Uterus (tissue), 4 donors: ENCODE results near the gene CA5B. TPM values are rescaled to one million over a fixed set of nuclear protein-coding genes. Genes with fewer than 3 reads are reported as not detected.
"Not testable (repeated sequence)": the region's sequence is repeated elsewhere in the genome, so short reads cannot be mapped to it uniquely, and the experiment has no call there.

ENCODE experiments used
- DNase-seq, 2 donors: peaks; one replicate each; pipeline ENCODE4 v3.0.0-alpha.2; 2019 to 2020
- H3K27ac ChIP-seq, 2 donors: fragments of 200-600 bp; sonication (generic); 1 replicate in 1 of 2; 2 replicates in 1 of 2; pipeline ENCODE4 v1.5.1; 2016 to 2018
- H3K27me3 ChIP-seq, 2 donors: fragments of 200-600 bp; sonication (generic); one replicate each; pipeline ENCODE4 v1.5.1; 2018 to 2019; ENCODE audit warnings: control low read depth in 1 of 2
- H3K36me3 ChIP-seq, 2 donors: fragments of 200-600 bp; sonication (generic); one replicate each; pipeline ENCODE4 v1.5.1; 2019; ENCODE audit warnings: control low read depth in 1 of 2
- H3K4me1 ChIP-seq, 2 donors: fragments of 200-600 bp; sonication (generic); one replicate each; pipeline ENCODE4 v1.5.1; 2018 to 2019; ENCODE audit warnings: control low read depth in 1 of 2
- H3K4me3 ChIP-seq, 2 donors: fragments of 200-600 bp; sonication (generic); 1 replicate in 1 of 2; 2 replicates in 1 of 2; pipeline ENCODE4 v1.5.1; 2018 to 2019; ENCODE audit warnings: mild to moderate bottlenecking in 1 of 2
- H3K9me3 ChIP-seq, 2 donors: fragments of 200-600 bp; sonication (generic); one replicate each; pipeline ENCODE4 v1.5.1; 2019; ENCODE audit warnings: control low read depth in 1 of 2
- CTCF ChIP-seq, 4 experiments: fragments of 200-600 bp in 2 of 4; fragments of 450-650 bp in 2 of 4; sonication (generic) in 2 of 4; IDR thresholded peaks; one replicate each; pipeline ENCODE4 v1.5.1; 2016 to 2019; ENCODE audit warnings: antibody characterized with exemption in 4 of 4, mild to moderate bottlenecking in 2 of 4, moderate library complexity in 1 of 4
- POLR2A ChIP-seq, 2 donors: fragments of 450-650 bp; IDR thresholded peaks; one replicate each; pipeline ENCODE4 v1.6.1; 2016; ENCODE audit warnings: antibody characterized with exemption in 2 of 2, mild to moderate bottlenecking in 1 of 2, moderate library complexity in 1 of 2
- intact Hi-C: fragments of 100-400 bp; cut with DNase I; formaldehyde crosslinking; loops from one replicate; pipeline ENCODE4 v1.15.1; 2023; ENCODE audit warnings: low total_unique reads
- total RNA-seq, 4 donors: library from RNA; depleted of rRNA in 3 of 4; stranded (reverse); fragments of >200 nt in 3 of 4; gene quantifications; one replicate each; pipeline versions ENCODE4 v1.1.0 to v1.2.4, GENCODE V29; 2014 to 2023
- donor health status: DM: yes; HTN: yes; CAD: no.

The CA5B gene
- total RNA-seq, 4 donors from 2014 or later = 2.6 to 35.8 (median 15.0) TPM

- Histone ChIP-seq H3K27me3 (no peaks in the 10 kb centered on the region), H3K36me3 (no peaks in the 10 kb centered on the region), H3K27ac (no peak overlapping the region), H3K4me3 (no peak overlapping the region), H3K4me1 (no peaks in the 10 kb centered on the region), H3K9me3 (no peaks in the 10 kb centered on the region)
- TF ChIP-seq POLR2A (IDR thresholded peaks at IDR 0.05) (no peak), CTCF (IDR thresholded peaks at IDR 0.05) (no peak)
- no peak for DNase-seq
- intact Hi-C loops = no loop called here
Measured at GRCh38 chrX:15745179-15745578, 7.1 kb downstream of the CA5B start.

DNA sequence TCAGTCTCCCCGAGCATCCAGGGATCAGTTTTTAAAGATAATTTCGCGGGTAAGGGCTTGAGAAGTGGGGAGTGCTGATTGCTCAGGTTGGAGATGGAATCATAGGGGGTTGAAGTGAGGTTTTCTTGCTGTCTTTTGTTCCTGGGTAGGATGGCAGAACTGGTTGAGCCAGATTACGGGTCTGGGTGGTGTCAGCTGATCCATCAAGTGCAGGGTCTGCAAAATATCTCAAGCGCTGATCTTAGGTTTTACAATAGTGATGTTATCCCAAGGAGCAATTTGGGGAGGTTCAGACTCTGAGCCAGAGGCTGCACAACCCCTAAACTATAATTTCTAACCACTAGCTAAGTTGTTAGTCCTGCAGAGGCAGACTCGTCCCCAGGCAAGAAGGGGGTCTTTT lies 8.6 kb downstream of the CA5B start:
- DNase-seq, H3K4me1 ChIP-seq, H3K27ac ChIP-seq, intact Hi-C loops, H3K9me3 ChIP-seq, H3K36me3 ChIP-seq, H3K27me3 ChIP-seq, H3K4me3 ChIP-seq: not testable (repeated sequence)

DNA sequence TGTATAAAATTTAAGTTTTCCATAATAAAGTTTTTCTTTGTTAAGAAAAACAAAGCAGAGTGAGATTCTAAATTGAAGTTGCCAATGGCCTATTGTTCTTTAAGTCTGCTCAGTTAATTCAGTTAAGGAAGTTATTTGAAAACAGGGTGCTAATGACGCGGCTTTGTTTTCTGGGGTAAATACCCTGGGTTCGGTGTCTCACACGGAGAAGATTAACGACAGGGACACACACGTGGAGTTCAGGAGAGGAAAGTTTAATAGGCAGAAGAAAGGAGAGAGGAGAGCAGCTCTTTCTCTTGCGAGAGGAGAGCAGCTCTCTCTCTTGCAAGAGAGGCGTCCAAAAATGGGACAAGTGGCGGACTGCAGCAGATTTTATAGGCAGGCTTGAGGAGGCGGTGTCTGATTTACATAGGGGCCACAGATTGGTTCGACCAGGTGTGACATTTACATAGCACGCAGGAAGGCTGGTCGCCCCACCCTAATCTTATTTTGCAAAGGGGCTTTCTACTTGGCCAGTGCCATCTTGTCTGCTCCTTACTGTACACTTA lies 9.6 kb downstream of the CA5B start:
- DNase-seq = no peak
- Histone ChIP-seq H3K27me3 (no peaks in the 10 kb centered on the region), H3K27ac (no peak overlapping the region), H3K36me3 (no peaks in the 10 kb centered on the region), H3K4me3 (no peak overlapping the region), H3K4me1 (no peaks in the 10 kb centered on the region), H3K9me3 (no peaks in the 10 kb centered on the region)
- TF ChIP-seq CTCF (IDR thresholded peaks at IDR 0.05) (no peak), POLR2A (IDR thresholded peaks at IDR 0.05) (no peak)
- intact Hi-C loops = no loop called here

- TF ChIP-seq CTCF (IDR thresholded peaks at IDR 0.05) (no peak), POLR2A (IDR thresholded peaks at IDR 0.05) (no peak)
- Histone ChIP-seq H3K36me3 (no peaks in the 10 kb centered on the region), H3K4me1 (no peaks in the 10 kb centered on the region), H3K27ac (peak overlapping the region in 1 of 2 donors; percentile 90), H3K4me3 (no peak overlapping the region), H3K9me3 (no peaks in the 10 kb centered on the region), H3K27me3 (no peaks in the 10 kb centered on the region)
- intact Hi-C loops = no loop called here
- no peak for DNase-seq
Measured at GRCh38 chrX:15748841-15749240, 10.8 kb downstream of the CA5B start.

- intact Hi-C loops = no loop called here
- Histone ChIP-seq H3K27ac (peak overlapping the region; percentile 72 to 90), H3K9me3 (no peaks in the 10 kb centered on the region), H3K27me3 (no peaks in the 10 kb centered on the region), H3K36me3 (no peaks in the 10 kb centered on the region), H3K4me3 (no peak overlapping the region), H3K4me1 (no peaks in the 10 kb centered on the region)
- peak in 1 of 2 donors; percentile 22 for DNase-seq
- TF ChIP-seq POLR2A (IDR thresholded peaks at IDR 0.05) = no peak
- no peak for TF ChIP-seq CTCF (IDR thresholded peaks at IDR 0.05)
Measured at GRCh38 chrX:15749642-15750610, 11.9 kb downstream of the CA5B start.
